HEK293T (cell line): ENCODE results near the gene CFAP54.

ENCODE experiments used
- ARNT ChIP-seq: fragments of 450-650 bp; IDR thresholded peaks from 2 replicates; pipeline ENCODE4 v1.6.1; 2017; ENCODE audit warnings: mild to moderate bottlenecking
- FOXA1 ChIP-seq: fragments of 450-650 bp; IDR thresholded peaks from 2 replicates; pipeline ENCODE4 v1.6.1; 2016; ENCODE audit warnings: mild to moderate bottlenecking
- FOXK2 ChIP-seq: fragments of 450-650 bp; IDR thresholded peaks from 2 replicates; pipeline ENCODE4 v1.6.1; 2016; ENCODE audit warnings: mild to moderate bottlenecking
- TF ChIP-seq, protein P1 (sequence below): fragments of 450-650 bp; IDR thresholded peaks from 2 replicates; pipeline ENCODE4 v1.6.1; 2016

DNA sequence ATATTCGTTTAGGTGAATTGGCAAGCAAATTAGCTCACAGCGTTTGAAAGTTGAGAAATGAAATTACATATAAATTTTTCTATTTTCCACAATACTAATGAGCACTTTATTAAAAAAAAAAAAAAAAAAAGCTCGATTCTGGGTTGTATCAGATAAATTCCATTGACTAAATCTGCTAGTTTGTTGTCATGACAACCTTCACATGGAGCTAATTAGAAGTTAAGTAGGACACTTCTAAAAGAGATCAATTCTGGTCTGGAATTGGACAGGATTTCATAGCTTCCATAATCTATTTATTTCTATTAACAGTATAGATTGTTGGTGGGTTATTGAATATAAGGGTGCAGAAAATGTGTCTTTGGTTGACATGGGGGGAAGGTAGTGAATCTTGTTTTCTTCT is 332.2 kb downstream of the CFAP54 start:
- no peak for TF ChIP-seq ARNT
- TF ChIP-seq FOXA1 = no peak
- no peak for TF ChIP-seq FOXK2
- TF ChIP-seq, protein P1, sequence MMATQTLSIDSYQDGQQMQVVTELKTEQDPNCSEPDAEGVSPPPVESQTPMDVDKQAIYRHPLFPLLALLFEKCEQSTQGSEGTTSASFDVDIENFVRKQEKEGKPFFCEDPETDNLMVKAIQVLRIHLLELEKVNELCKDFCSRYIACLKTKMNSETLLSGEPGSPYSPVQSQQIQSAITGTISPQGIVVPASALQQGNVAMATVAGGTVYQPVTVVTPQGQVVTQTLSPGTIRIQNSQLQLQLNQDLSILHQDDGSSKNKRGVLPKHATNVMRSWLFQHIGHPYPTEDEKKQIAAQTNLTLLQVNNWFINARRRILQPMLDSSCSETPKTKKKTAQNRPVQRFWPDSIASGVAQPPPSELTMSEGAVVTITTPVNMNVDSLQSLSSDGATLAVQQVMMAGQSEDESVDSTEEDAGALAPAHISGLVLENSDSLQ = no peak
